Cardiac septum (tissue), 1 donor: ENCODE data around the gene GOLGA6C. TPM values are rescaled to one million over a fixed set of nuclear protein-coding genes. Genes with fewer than 3 reads are reported as not detected.
"Not testable (repeated sequence)": the region's sequence is repeated elsewhere in the genome, so short reads cannot be mapped to it uniquely, and the experiment has no call there.

ENCODE experiments used
- DNase-seq: peaks from one replicate; pipeline ENCODE4 v3.0.0-alpha.2; 2020; ENCODE audit warnings: low spot score
- intact Hi-C: fragments of 100-400 bp; cut with DNase I; formaldehyde crosslinking; loops from one replicate; pipeline ENCODE4 v1.14.0; 2022
- long read RNA-seq: library from polyadenylated mRNA; unstranded; transcript quantifications from one replicate; pipeline ENCODE4 v2.0.0, GENCODE V29; 2021
- total RNA-seq: library from RNA; stranded (reverse); fragmentation: NEBNext Ultra II Directional; extraction: Animal tissue kit (Norgen Biotek cat#: 25700); gene quantifications from one replicate; pipeline ENCODE4 v1.2.1, GENCODE V29; 2021
- donor health status: DM: no; HTN: no; CAD: no.

The GOLGA6C gene, protein sequence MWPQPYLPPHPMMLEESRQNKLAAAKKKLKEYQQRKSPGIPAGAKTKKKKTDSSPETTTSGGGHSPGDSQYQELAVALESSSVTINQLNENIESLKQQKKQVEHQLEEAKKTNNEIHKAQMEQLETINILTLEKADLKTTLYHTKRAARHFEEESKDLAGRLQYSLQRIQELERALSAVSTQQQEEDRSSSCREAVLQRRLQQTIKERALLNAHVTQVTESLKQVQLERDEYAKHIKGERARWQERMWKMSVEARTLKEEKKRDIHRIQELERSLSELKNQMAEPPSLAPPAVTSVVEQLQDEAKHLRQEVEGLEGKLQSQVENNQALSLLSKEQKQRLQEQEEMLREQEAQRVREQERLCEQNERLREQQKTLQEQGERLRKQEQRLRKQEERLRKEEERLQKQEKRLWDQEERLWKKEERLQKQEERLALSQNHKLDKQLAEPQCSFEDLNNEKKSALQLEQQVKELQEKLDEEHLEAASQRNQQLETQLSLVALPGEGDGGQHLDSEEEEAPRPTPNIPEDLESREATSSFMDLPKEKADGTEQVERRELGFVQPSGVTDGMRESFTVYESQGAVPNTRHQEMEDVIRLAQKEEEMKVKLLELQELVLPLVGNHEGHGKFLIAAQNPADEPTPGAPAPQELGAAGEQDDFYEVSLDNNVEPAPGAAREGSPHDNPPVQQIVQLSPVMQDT
- not detected for total RNA-seq
- long read RNA-seq, result 0 reads

DNA sequence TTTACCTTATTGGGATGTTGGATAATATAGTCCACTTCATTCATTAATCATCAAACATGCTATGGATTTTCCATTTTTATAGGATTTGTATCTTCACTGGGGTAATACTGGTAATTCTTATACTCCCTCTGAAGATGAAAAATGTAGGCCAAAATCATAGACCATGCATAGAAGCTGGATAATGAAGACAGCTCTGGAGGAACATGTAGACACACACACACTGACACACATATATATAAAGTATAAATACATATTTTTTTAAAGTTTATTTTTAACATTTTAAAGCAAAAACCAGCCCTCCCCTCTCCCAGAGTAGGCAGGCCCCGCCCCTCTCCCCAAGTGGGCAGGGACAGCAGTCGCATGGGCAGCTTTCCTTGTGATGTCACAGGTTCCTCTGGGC is at the start of gene GOLGA6C:
Gene GOLGA6C, plus strand, starts transcription at position 301 of the 400 bp plus-strand sequence. CDS start 265 bp downstream, outside the sequence.
- intact Hi-C loops, DNase-seq: not testable (repeated sequence)

DNA sequence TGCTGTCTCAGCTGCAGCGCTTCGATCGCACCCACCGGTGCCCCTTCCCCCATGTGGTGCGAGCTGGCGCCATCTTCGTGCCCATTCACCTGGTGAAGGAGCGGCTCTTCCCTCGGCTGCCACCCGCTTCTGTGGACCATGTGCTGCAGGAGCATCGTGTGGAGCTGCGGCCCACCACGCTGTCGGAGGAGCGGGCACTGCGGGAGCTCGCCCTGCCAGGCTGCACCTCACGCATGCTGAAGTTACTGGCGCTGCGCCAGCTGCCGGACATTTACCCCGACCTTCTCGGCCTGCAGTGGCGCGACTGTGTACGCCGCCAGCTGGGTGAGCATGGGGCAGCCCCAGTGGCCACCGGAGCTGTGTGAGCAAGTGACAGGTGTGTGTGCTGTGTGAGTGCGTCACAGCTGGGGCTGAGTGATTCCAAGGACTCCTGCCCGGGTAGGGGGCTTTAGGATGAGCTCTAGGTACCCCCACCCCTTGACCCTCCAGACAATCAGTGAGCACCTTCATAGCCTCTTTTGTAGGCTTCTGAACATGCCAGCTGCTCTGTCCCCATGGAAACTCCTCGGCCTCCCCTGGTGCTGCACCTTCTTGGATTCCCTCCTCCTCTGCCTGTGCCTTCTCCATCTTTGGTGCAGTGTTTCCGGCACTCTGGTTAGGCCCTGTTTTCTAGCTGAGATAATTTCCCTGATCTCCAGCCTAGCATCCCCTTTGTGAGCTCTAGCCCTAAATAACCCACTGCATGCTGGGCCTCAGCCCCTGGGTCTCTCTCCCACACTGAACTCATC is 49.4 kb upstream of the GOLGA6C start:
- intact Hi-C loops, result no loop called here
- no peak for DNase-seq

DNA sequence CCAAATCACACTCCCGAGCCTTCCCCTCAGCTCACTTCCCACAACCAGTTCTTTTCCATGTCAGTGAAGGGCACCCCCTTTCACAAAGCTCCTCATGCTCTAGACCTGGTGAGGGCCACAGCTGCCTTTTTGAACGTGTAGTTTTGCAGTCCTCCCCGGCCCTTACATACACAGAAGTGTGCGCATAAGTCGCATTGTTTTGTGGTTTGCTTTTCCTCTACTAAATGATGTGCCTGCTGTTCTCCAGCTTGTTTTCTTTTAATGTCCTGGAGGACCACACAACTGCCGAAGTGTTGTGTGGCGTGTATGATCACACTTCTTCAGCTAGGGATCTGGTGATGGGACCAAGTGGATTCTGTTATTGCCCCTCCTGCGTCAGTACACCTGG is 48.9 kb upstream of the GOLGA6C start:
- DNase-seq, result no peak
- intact Hi-C loops, result no loop called here

DNA sequence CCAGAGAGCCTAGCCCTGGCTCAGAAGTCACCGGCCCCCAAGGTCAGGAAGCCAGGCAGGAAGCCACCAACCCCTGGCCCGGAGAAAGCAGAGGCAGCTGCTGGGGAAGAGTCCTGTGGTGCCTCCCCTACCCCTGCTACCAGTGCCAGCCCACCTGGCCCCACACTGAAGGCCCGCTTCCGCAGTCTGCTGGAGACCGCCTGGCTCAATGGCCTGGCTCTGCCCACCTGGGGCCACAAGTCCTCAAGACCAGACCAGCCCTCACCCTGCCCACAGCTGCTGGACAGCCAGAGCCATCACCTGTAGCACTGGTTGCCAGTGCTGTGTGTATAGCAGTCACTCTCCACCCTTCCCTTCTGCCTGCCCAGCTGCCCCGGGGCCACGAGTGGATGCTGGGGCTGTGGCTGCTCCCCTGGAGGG is 47.3 kb upstream of the GOLGA6C start:
- intact Hi-C loops, result loop anchor here (10.0 kb wide), 1 partner anchor 114 kb away; no protein-coding TSS in a partner anchor
- no peak for DNase-seq

DNA sequence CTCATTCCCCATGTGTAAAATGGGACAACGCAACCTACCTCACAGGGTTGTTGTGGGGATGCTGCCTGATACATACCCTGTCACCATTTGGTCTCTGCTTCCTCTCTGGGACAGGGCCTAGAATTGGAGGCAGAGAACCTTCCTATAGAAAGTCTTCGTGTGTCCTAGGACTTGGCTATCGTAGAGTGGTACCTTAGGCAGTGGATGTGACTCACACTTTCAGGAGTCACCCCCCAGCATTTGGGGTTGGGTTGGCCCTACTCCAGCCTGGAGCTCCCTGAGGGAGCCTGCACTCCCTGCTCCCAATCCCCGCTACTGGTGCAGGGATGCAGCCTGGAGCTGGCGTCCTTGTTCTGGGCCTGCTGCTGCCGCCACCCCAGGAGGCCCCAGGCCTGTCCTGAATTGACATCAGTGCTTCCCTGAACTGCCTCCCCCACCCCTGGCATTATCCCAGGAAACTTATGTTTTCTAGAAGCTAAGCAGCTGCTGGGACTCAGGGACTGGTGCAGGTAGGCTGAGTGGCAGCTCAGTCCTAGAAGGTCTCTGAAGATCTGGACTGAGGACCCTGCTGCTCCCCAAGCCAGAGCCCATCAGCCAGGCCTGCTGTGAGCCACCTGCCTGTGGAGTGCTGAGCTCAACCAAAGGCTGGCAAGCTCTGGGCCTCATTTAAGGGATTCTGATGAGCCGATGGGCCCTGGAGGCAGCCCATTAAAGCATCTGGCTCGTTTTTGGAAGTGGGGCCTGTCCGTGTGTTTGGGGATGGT is 46.5 kb upstream of the GOLGA6C start:
- no peak for DNase-seq
- intact Hi-C loops, result loop anchor here (10.0 kb wide), 1 partner anchor 113 kb away; no protein-coding TSS in a partner anchor

DNA sequence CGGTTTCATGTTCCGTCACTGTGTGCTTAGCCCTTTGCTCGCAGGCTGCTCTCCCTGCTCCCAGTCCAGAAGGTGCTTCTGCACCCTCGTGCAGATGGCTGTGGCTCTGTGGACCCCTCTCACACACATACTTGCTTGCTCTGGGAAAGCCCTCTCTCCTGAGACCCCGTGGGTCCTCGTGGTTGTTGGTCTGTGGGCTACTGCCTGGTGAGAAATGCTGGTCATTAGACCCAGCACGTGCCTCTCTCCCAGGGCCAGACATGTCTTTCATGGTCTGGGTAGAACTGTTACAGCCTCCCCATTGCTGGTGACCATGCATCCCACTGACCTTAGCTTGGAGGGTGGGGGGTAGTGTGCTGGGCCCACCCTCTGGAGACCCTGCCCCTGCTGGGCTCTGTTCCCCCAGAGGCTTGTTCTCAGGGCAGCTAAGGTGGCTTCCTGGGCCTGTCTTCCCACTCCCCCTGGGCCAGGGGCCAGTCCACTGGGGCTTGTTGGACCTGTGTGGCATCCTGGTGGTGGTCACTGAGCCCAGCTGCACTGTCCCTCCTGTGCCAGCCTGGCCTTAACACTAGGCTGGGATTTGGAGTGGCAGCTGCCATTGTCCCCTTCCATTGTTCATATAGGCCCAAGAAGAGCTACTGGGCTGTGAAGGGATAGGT is 45.8 kb upstream of the GOLGA6C start:
- DNase-seq, result no peak
- intact Hi-C loops, result loop anchor here (10.0 kb wide), 1 partner anchor 112 kb away; no protein-coding TSS in a partner anchor

DNA sequence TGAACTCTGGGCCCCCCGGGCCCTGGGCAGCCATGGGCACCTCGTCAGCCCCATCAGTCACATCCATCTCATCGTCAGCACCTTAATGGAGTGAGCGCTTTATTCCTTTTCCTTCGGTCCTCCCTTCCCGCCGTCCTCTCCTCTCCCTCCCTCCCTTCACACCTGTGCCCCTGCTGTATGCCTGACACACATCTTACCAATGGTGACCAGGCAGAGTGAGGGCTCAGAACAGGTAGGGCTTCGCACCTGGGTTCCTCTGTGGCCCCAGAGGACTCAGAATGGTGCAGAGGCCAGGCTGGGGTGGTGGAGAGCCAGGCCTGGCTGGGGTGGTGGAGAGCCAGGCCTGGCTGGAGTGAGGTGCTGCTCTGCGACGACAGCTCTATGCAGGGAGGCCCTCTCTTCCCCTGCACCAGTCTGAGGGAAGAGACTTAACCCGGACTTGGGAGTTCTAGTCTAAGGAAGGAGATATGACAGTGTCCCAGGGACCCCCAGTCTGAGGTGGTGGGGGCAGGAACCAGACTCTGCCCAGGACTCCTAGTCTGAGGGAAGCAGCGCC is 44.8 kb upstream of the GOLGA6C start:
- no peak for DNase-seq

DNA sequence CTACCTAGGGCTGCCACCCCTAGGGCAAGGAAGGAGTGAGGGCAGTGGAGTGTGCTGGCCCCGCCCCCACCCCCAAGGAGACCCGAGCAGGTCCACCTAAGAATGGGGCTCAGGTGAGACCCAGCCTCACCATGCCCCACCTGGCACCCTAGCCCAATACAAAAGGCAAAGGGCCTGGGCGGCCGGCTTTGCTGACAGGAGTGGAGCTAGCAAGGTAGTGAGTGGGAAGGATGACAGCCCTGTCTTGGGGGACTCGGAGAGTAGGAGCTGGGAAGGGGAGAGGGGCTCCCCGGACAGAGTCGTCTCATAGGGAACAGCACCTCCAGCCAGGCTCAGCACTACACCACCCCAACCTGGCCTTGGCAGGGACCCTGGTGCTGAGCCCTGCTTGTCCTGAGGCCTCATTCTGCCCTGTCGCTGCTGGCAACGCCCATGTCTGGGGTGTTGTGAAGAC is 44.3 kb upstream of the GOLGA6C start:
- intact Hi-C loops, result loop anchor here (10.0 kb wide), 1 partner anchor 111 kb away; no protein-coding TSS in a partner anchor
- DNase-seq, result no peak

More for the DNA sequence above, 44.8 kb upstream of the GOLGA6C start:
- intact Hi-C loops, result loop anchor here (10.0 kb wide), 1 partner anchor 112 kb away; no protein-coding TSS in a partner anchor

DNA sequence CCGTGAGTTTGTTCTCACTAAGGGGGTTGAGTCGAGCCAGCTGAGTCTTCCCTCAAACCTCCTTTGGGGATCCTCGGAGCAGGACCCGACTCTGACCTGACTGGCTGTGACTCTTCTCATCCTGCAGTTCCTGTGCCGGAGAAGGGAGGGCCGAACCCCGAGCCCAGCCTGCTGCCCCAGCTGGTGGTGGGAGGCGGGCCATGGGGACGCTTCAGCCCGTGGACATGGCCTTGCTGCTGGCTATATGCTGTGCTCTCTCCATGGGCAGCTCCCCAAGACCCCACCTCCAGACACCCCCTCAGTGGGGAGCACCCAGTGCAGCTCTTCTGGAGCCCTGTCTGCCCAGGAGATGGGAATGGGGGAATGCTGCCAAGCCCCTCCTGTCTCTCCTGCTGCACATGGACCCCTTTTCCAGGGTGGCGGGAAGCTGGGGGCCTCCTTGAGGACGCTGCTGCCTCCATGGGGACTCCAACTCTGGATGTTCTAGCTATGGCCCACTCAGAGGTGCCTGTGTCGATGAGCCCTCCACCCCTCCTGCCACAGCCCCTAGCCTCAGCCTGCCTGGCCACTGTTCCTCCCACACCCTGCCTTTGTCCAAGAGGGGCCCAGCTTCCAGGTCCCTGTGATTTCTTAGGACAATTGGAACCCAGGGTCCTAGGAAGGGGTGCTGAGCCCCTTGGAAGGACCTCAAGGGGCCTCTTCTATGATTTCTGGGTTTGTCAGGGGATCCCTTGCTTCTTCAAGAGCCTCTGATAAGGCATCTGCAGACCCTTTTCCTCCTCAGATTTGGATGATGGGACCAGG is 43.6 kb upstream of the GOLGA6C start:
- intact Hi-C loops, result loop anchor here (10.0 kb wide), 1 partner anchor 110 kb away; no protein-coding TSS in a partner anchor
- DNase-seq, result no peak

DNA sequence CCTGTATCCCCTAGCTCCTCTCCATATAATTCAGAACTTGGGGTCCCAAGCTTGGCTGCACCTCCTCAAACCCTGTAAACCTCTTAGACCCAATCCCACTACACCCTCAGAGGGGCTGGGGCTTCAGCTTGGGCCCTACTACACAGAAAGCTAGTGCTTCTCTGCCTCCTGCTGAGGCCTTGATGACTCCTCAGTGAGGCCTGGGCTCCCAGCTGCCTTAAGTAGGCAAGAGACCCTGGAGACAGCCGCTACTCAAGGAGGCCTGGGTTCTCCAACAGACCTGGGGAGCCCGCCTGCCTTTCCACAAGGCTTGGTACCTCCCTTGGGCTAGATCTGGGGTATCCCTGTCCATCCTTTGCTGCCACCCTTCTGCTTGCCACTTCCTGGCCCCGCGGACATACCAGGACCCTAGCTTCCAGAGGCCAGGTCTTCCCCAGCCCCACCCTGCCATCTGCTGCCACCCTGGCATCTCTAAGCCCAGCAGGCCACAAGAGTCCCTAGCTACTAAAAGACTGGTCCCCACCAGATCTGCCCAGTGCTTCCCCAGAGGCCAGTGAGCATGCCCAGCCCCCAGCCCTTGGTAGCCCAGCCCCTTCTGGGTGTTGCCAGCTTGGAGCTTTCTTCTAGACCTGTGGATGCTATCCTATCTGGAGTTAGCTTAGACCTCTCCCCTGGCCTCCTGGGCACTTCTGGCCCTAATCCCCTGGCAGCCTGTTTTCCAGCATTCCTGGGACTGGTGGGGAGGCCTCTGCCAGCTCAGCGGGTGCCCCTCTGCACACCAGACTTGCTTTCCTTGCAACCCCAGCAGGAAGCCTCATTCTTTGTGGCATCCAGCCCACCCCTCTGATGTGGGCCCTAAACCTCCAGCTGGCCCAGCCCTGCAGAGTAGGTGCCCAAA is 42.8 kb upstream of the GOLGA6C start:
- DNase-seq, result no peak
- intact Hi-C loops, result loop anchor here (10.0 kb wide), 1 partner anchor 109 kb away; no protein-coding TSS in a partner anchor

DNA sequence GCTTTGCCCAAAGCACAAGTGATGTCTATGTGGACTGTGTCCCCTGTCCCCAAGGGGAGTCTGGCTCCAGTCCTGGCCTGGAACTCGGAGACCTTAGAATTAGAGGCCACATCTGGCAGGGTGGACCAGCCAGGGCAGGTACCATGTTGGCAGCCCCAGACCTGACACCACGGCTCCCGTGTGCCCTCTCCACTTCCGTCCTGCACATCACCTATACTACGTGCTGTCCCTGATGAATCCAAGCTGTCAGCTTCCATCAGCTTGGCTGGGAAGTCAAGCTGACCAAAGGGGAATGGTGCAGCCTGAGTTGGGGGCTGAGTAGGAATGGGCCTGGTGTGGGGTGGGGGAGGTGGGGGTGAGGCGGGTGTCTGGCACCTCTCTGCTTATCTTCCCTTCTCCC is 41.1 kb upstream of the GOLGA6C start:
- intact Hi-C loops, result loop anchor here (10.0 kb wide), 1 partner anchor 108 kb away; no protein-coding TSS in a partner anchor
- no peak for DNase-seq

DNA sequence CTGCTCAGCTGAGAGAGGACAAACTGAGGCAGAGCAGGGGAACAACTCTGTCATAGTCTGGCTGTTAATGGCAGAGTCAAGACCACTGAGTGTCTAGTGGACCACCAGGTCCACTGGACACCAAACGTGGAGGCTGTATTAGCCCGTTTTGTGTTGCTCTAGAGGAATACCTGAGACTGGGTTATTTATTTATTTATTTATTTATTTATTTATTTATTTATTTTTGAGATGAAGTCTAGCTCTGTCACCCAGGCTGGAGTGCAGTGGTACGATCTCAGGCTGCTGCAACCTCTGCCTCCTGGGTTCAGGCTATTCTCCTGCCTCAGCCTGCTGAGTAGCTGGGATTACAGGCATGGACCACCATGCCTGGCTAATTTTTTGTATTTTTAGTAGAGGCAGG is 40.6 kb upstream of the GOLGA6C start:
- intact Hi-C loops, result loop anchor here (10.0 kb wide), 1 partner anchor 107 kb away; no protein-coding TSS in a partner anchor

DNA sequence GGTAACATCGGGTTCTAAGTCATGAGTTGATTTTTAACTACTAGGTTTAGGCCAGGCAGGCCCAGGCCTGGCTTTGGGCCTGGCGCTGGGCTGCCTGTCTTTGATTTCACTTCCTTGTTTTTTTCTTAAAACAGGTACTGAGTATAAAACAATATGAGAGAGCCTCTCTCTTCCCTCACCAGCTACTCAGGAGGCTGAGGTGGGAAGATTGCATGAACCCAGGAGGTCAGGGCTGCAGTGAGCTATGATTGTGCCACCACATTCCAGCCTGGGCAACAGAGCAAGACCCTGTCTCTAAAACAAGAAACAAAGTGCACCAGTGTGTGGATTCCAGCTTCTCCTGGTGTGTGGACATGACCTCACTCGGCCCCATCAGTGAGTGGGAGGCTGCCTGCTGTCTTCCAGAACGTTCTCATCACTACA is 38.6 kb upstream of the GOLGA6C start:
- intact Hi-C loops, result loop anchor here (10.0 kb wide), 1 partner anchor 105 kb away; no protein-coding TSS in a partner anchor
- DNase-seq, result not testable (repeated sequence)

More for the DNA sequence above, 40.6 kb upstream of the GOLGA6C start:
- DNase-seq, result not testable (repeated sequence)

DNA sequence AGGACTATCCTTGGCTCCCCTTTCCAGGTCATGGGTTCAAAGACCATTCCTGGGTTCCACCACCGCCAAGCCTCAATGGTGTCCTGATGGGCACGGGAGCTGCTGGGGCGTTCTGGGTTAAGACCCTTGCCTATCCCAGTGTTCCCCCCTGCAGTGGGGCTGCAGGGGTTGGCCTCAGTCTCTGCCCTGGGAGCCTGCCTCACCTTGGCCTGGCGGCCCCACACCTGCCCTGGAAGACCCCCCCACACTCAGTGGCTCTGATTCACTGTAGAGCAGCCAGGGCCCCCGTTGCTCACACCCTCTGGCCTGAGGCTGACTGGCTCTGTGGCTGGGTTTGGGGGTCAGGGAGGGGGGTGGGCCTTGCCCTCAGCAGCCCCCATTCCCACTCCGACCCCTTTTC is 34.4 kb upstream of the GOLGA6C start:
- intact Hi-C loops, result no loop called here
- DNase-seq, result no peak

DNA sequence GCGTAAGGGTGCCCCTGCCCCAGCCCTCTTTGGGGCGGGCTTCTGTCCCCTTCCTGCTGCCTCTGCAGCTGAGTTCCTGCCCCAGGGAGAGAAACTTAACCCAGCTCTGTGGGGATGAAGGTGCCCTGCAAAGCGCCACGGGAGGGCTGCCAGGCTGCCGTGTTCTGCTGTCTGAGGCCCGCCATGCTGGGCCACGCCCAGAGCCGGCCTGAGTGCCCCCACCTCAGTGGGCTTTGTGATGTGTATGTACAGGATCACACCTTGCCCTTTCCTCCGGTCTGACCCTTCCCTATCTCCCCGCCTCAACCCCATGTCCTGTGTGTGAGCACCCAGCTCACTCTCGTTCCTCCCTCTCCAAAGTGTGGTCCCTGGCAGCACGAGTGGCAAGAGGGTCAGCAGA is 33.9 kb upstream of the GOLGA6C start:
- intact Hi-C loops, result no loop called here
- no peak for DNase-seq
